Measurements from ENCODE around the gene GAPDHS.

The GAPDHS gene

DNA sequence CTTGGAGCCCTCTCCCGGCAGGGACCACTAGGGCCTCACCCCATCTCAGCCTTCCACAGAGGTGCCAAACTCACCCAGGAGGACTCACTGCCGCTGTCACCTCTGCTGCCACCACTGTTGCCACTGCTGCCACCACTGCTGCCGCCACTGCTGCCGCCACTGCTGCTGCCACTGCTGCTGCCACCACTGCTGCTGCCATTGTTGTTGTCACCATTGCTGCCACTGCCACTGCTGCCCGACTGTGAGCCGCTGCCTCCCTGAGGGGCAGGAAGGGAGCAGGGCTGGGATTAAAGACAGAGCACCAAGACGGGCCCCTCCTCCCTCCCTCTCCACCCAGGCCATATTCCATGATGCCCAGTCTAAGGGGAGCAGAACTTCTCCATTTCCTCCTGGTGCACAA, 21.9 kb upstream of the GAPDHS start:
- no peak for FAIRE-seq

DNA sequence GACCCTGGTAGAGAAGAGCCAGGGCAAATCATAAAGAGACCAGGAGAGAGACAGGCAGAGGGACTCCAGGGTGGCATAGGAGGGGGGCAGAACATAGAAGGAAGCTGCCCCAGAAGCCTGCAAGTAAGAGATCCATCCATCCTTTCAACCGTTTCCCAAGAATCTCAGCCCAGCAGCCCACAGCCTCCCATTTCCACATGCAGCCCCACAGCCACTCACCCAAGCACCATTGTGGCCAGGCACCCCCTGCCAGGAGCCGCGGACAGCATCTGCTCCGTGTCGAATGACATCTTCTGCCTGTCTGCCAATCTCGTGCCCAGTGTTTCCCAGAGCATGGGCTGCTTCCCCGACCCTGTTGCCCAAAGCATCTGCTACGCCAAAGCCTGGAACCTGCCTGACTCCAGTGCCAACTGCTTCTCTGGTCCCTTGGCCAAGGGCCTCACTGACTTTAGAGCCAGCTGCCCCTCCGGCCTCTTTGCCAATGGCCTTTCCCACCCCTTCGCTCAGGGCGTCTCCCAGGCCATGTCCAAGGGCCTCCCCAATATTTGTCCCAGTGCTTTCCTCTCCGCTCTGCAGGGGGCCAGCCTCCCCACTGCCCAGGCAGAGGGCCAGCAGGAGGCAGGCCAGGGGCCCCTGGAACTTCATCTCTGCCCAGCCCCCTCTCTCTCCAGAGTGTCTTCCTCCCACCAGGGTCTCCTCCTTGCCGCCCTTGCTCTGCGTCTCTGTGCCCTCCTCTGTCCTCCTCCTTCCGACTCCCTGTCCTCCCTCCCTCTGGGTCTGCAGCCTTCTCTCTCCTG, 20.2 kb upstream of the GAPDHS start:
- FAIRE-seq = no peak

DNA sequence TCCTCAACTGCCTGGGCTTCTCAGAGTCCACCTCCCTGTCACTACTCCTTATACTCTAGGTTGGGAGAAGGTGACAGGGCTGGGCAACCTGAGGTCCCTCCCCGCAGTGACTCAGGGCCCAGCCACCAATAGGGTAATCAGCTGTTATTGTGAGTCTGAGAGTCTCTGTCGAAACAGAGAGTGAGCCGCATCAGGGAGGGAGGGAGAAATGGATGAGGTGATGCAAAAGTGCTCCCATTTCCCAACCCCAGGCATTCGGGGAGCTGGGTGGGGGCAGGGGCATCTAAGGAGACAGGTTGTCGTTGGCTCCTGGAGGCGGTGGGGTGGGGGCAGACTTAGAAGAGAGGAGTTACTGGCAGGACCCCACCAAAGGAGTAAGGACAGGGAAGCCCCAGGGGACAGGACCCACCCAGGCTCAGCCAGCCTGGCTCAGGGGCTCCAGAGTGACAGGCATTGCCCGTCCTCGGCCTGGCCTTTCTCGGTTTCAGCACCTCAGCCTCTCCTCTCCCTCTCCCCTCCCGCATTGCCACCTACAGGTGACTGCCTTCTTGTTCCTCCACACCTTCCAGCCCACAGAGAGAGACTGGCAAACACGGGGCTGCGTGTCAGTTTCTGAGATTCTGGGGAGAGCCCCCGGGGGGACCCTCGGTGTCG, 19.5 kb upstream of the GAPDHS start, which contains the start of gene DMKN:
DMKN (minus strand) TSS at position 22 of the 654 bp plus-strand sequence. CDS start 174 bp downstream, outside the sequence.
- FAIRE-seq = no peak

DNA sequence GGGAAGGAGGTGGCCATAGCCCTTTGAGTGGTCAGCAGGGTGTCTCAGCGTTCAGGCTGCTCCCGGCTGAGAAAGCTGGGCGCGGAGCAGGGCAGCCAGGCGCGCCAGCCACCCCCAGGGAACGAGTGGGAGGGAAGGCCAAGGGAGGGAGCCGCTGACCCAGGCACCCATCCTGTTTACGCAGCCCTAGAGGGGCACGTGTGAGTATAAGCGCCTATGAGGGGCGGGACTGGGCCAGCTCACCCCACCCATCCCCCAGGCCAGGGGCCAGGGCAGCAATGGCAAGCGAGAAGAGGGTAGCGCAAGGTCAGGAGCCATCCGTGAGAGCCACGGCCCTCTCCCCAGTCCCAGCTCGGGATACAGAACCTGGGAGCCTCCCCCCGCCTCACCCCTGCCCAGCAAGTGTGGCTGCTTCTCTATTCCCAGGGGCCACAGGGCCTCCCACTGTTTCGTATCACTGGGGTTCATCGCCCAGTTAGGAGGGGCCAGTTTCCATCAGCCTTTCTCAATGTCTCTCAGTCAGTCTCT, 18.9 kb upstream of the GAPDHS start:
- no peak for FAIRE-seq

DNA sequence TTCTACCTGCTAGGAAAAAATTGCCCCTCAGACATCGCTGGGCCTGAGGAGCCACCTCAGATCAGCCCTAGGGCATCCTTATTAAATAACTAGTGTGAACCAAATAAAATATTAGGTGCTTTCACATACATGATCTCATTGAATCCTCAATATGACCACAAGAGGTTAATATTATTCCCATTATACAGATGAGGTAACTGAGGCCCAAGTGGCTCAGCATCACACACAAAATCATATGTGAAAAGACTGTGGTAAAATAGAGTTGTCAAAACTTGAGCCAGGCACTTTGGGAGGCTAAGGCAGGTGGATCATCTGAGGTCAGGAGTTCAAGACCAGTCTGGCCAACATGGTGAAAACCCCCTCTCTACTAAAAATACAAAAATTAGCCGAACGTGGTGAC, 16.9 kb upstream of the GAPDHS start:
- FAIRE-seq = no peak

DNA sequence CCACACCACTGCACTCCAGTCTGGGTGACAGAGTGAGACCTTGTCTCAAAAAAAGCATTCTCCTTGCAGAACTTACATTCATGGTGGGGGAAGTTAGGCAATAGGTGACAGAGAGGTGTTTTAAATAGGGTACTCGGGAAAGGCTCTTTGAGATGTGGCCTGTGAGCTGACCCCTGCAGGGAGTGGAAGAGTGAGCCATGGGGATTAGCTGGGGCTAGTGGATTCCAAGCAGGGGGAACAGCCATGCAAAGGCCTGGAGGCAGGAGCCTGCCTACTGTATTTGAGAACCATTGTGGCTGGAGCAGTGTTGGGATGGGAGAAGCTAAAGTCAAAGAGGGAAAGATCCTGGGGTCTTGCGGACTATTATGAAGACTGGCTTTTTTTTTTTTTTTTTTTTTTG, 15.9 kb upstream of the GAPDHS start:
- no peak for FAIRE-seq

DNA sequence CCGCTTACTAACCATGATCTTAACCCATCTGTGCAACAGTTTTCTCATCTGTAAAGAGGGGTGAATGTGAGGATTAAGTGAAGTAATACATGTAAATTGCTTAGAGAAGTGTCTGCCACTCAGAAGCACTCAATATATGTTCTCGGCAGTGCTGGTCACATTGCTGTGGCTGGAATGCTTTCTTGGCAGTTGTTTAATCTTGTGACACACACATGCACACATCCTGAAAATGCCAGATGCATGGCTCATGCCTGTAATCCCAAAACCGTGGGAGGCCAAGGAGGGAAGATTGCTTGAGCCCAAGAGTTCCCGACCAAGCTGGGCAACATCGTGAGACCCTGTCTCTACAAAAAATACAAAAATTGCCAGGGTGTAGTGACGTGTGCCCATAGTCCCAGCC, 14.9 kb upstream of the GAPDHS start:
- FAIRE-seq = no peak

DNA sequence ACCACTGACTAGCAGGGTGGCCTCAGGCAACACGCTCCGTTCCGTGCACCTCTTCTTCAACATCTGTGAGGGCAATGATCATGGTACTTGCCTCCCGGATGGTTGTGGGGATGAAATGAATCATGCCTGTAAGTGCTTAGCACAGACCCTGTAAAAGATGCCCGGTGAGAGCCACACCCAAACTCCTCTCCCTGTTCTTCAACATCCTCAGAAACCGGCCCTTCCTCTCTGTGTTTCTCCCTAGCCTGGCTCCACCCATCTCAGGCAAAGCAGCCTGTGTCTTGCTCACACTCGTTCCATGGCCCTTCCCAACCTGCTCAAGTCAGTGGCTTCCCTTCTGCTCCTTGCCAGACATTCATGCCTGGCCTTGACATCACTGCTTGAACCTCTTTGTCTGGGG, 14.0 kb upstream of the GAPDHS start:
- no peak for FAIRE-seq

DNA sequence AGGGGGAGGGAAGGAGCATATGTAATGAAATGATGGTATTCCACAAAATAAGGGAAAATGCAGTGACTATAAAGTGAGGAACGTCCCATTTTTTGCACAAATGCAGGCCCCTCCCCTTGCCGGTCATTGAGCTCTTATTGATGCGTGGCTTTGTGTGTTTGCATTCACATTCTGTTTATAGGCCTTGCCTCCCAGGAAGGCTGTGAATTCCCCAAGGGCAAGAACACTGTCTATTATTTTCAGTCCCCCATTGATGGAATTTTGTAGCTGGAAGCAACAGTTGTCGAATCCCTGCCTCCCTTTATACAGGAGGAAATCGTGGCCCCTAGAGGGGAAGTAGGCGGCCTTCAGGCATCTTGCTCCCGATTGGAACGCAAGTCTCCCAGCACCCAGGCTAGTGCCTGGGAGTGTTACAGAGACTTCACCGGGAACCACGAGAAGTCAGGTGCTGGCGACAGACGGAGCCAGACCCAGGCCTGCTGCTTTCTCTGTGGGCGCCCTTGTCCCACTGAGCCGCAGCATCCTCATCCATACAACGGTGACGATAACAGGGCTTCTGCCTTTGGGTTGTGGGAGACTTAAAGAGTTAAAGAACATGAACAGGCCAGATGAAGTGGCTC, 12.0 kb upstream of the GAPDHS start:
- FAIRE-seq = no peak

DNA sequence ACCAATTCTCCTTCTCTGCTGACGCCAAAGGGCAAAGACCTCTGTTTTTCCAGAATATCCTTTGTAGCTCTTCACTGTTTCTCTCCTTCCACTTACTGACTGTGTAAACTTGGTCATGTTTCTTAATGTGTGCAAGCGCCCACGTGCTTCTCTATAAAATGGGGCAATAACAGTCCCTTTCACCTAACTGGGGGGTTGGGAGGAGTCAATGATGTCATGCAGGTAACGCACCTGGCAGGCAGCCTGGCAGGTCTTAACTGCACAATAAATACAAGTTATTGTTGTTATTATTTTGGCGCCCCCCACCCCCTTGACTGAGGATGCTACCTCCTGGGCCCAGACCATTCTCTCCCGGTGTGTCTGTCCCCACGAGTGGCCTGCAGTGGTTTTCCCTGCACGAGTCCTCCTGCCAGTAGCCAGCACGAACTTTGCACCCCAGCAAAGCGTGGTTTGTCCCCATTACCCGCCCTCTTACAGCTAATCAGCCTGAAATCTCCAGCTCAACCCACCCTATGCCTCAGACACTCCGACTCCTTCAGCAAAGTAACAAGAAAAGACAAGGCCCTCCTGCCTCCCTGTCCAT, 10.4 kb upstream of the GAPDHS start:
- no peak for FAIRE-seq

DNA sequence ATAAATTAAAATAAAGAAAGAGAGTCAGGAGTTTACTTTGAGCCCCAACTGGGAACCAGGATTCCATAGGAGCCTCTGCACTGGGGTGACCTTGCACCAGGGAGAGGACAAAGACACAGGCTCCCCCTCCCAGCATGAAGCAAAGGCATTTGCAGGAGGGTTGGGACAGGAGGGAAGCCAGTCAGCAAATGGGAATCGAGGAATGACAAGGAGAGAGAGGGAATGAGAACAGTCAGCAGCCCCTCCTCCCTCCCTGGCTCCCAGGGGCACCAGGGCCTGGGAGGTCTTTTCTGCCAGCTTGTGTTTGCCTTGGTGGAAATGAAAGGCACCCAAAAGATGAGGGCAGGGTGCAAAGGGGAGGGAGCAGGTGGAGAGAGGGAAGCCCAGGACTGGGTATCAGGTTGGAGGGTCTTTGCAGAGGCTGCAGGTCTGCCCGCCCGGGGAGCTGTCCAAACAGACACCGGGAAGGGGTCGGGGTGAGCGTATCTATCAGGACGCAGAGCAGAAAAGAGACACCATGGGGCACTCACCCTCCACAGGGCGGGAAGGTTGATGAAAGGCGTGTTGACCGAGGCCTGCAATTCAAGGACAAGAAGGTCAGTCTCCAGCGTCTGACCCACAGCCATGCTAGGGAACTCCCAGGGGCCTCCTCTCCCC, 8.9 kb upstream of the GAPDHS start:
- no peak for FAIRE-seq

DNA sequence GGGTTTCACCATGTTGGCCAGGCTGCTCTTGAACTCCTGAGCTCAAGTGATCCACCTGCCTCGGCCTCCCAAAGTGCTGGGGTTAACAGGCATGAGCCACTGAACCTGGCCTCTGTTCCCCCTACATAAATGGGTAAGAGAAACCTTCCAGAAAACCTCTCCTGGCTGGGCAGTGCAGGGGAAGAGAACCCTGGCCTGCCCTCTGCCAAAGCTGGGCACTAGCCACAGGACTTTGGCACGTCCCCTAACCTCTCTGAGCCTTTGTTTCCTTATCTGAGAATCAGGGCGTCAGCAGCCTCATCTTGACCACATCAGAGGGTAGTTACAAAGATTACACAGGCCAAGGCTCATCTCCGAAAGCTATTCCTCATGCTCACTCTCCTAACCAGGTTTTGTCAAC, 7.4 kb upstream of the GAPDHS start:
- no peak for FAIRE-seq

DNA sequence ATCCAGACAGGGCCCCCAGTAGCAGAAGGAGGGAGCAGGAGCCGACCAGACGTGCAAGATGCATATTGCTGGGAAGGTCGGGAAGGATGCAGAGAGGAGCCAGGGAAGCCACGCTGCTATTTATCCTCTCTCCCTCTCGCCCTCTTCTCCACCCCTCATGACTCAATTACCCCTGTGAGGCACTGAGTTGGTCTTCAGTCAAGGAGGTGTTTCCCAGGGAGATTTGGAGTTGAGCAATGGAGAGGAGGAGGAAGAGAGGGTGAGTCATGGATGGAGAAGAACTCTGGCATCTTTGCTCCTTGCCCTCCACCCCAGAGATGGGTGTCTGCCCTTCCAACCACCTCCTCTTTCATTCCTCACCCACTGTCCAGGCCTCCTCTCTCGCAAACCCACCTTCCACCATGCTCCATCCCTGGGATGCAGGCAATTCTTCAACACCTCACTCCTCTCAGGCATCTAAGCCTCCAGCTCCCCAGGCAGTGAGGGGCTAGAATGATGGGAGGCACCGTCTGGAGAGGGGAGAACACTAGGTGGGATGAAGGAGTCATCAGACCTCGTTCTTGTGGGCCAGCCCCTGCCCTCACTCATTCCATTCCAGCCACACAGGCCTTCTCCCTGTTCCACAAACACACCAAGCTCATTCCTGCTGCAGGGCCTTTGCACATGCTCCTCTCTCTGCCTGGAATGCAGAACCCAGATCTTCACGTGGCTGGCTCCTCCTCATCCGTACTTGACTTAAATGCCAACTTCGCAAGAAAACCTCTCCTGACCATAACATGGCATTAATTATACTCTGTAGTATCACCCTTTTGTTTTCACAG, 4.8 kb upstream of the GAPDHS start, which contains the start of gene SBSN:
SBSN (minus strand) TSS at position 94 of the 821 bp plus-strand sequence; CDS start at position 64, 30 bp downstream.
- no peak for FAIRE-seq

DNA sequence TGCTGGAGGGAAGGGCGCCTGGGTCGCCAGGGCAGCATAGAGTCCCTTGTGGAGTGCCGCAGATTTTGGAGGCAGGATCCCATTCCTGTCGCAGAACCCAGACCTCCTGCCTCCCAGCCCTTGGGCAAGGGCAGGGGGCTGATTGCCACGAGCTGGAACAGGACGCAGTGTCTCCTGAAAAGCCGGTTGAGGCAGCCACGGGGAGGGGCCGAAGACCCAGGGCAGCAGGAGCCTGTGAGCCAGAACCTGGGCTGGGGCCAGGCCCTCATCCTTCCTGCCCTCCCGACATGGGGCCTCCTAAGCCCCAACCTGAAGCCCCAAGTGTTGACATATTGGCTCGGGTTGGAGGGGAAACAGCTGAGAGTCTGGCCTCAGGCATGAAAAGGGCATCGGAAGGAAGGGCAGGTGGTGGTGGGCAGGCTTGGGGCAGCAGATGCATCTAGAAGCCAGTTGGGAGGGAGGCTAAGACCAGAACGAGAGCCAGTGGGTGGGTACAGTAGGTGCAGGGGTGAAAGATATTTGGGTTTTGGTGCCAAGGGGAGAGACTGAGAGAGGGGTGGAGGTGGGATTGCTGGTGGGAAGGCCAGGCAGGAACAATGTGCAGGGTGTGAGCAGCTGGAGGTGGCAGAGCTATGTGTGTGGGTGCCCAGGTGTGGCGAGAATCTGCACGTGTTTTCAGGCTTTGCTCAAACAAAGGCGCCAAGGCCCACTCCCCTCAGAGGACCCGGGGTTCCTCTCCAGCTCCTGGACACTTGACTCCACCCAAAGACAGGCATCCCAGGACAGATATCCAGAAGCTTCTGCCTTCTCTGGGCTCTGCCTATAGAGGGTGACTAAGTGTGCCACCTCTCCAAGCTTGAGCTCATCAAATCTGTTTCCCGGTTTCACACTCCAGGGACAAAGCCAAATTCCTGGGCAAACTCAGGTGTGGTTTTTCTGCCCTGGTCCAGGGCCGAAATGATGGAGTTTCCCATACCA, 3.7 kb upstream of the GAPDHS start:
- FAIRE-seq = no peak

DNA sequence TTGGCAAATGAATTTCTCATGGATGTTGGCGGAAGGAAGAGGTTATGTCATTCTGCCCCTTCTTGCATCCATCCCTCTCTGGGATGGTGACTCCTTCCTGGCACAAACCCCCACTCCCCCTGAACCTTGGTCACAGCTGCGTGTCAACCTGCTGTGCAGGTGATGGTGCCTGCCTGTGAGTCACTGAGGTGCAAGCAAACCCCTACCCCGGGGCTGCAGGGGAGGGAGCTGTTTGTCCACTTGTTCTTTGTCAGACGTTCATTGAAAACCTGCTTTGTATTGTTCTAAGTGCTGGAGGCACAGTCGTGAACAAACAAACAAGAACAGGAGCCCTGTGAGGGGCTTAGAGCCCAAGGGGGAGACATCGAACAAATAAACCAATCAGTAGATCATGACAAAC, 2.0 kb upstream of the GAPDHS start:
- no peak for FAIRE-seq

DNA sequence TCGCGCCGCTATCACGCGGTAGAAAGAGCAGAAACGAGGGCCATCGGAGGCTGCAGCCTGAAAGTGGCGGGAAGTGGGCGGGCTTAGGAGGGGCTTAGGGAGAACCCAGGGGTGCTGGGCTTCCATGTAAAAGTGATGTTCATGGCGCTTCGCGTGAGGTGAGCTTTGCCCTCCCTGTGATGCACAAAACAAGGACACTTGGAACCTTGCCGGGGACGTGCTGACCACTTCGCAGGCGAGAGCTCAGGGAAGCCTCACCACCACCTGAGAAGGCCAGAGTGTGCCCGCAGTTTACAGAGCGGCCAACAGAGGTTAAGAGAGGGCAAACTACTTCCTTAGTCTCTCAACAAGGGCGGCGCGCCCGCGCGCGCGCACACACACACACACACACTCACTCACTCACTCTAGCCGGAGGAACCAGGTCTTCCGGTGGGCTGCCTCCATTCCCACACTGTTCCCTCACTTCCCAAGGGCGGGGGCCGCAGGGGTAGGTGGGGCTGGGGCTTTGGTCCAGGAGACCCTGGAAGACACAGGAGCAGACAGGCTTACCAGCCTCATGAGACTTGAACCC, 651 bp downstream of the GAPDHS start:
- FAIRE-seq = no peak

DNA sequence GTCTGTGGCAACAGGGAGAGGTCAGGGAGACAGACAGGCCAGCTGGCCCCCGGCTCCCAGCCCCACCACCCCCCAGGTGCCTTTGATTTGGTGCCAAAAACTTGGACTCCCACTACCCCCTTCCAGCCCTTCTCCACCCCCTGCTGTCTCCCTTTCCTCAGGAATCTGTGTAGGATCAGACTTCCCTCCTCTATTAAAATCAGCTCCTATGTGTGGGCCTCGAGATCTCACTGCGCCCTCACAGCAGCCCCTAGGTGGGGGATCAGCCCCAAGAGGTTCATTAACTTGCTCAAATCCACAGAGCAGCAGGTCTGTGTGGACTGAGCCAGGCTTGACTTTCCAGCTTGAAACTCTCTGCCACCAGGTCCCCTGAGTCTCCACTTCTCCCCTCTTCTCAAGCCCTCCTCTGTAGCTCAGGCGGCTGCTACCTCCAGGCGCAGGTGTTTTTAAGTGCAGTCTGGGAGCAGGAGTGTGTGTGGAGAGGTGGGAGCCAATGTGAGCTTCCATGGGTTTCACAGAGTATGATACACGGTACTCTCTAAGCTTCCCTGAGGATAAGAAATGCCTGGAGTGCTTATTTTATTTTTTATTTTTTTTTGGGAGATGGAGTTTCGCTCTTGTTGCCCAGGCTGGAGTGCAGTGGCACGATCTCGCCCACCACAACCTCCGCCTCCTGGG, 1.7 kb downstream of the GAPDHS start:
- FAIRE-seq = no peak

DNA sequence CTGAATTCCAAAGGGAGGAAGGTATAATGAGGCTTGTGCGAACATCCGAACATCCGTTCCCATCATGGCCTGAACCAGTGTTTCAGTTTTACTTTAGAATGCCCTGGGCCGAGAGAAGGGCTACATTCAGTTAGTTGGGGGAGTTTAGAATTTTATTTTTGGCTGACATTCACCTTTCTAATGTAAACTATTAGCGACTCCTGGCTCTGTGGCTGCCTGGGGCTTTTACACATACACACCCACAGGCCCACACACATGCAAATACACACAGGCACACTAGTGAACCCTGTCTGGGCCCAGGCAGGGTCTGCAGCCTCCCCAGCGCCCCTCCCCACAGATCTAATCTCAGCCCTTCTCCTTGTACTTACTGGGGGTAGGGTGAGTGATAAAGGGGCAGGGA, 6.1 kb downstream of the GAPDHS start:
- no peak for FAIRE-seq

DNA sequence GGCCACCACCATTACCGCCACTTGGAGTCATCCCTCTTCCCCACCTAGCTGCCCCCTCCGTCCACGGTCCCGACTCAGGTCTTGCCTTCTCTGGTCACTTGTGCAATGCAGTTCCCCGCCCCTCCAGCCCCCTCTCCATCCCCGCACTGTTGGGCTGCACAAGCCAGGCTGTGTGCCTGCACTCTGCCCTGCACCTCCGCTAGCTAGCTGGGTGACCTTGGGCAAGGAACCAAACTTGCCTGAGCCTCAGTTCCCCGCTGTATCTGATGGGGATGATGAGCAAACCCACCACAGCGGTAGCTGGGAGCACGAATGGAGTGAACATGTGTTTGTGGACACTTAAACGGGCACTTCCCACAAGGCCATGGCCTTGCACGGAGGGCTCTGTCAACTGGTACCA, 6.6 kb downstream of the GAPDHS start:
- no peak for FAIRE-seq
